PC-3 (cell line): Measurements from ENCODE around the gene CACUL1. TPM values are rescaled to one million over a fixed set of nuclear protein-coding genes. Genes with fewer than 3 reads are reported as not detected.

Source experiments
- ATAC-seq: fragments of 200-7000 bp; cut with Tn5 transposase; 2 replicates; pipeline ENCODE4 v1.9.1; 2020; ENCODE audit warnings: mild to moderate bottlenecking, moderate library complexity
- BruUV-seq: library from RNA; stranded (reverse); fragments of 400-500 nt; replicated peaks from 2 replicates; lab custom pipeline; 2021; lab: Mats Ljungman, UMichigan
- CTCF ChIA-PET: fragments of 300-600 bp; sonication (Branson Sonifier 250); formaldehyde crosslinking; loops from one replicate; lab custom pipeline; 2022; ENCODE audit warnings: antibody characterized with exemption; lab: Charles Lee
- POLR2A ChIA-PET: fragments of 300-600 bp; sonication (Branson Sonifier 250); formaldehyde crosslinking; loops from one replicate; lab custom pipeline; 2022; ENCODE audit warnings: antibody characterized with exemption; ENCODE audit not compliant: unreplicated experiment; lab: Charles Lee
- DNase-seq: peaks from one replicate; pipeline ENCODE4 v3.0.0-alpha.2; 2015
- H2AFZ ChIP-seq: fragments of 300-600 bp; sonication (generic); 2 replicates; pipeline ENCODE4 v1.6.0; 2016; ENCODE audit warnings: antibody characterized with exemption, low read length
- H3F3A ChIP-seq: fragments of 300-600 bp; sonication (generic); one replicate; pipeline ENCODE4 v1.6.0; 2017; ENCODE audit warnings: antibody characterized with exemption, low read length, control low read depth, mild to moderate bottlenecking; ENCODE audit not compliant: unreplicated experiment
- H3K27ac ChIP-seq: fragments of 300-600 bp; sonication (generic); 2 replicates; pipeline ENCODE4 v1.5.1; 2016; ENCODE audit warnings: mild to moderate bottlenecking, low read length
- H3K27me3 ChIP-seq: fragments of 300-600 bp; sonication (generic); 2 replicates; pipeline ENCODE4 v1.6.1; 2016; ENCODE audit warnings: low read length, mixed read lengths
- H3K36me3 ChIP-seq: fragments of 300-600 bp; sonication (generic); 2 replicates; pipeline ENCODE4 v1.6.1; 2016; ENCODE audit warnings: low read depth, mixed run types, low read length, mixed read lengths
- H3K4me1 ChIP-seq: fragments of 300-600 bp; sonication (generic); 2 replicates; pipeline ENCODE4 v1.5.1; 2016; ENCODE audit warnings: low read length; ENCODE audit not compliant: insufficient read depth
- H3K4me2 ChIP-seq: fragments of 300-600 bp; sonication (generic); 2 replicates; pipeline ENCODE4 v1.6.0; 2016; ENCODE audit warnings: low read length
- H3K4me3 ChIP-seq: fragments of 300-600 bp; sonication (generic); 2 replicates; pipeline ENCODE4 v1.5.1; 2016; ENCODE audit warnings: mild to moderate bottlenecking, low read length, mixed read lengths
- H3K79me2 ChIP-seq: fragments of 300-600 bp; sonication (generic); 2 replicates; pipeline ENCODE4 v1.6.1; 2017; ENCODE audit warnings: low read length, mixed read lengths
- H3K9ac ChIP-seq: fragments of 300-600 bp; sonication (generic); 2 replicates; pipeline ENCODE4 v1.6.0; 2016; ENCODE audit warnings: mild to moderate bottlenecking, low read length
- H3K9me2 ChIP-seq: fragments of 300-600 bp; sonication (generic); replicated peaks from 2 replicates; pipeline ENCODE4 v1.6.1; 2016; ENCODE audit warnings: mixed run types, low read length, mixed read lengths
- H3K9me3 ChIP-seq: fragments of 300-600 bp; sonication (generic); 2 replicates; pipeline ENCODE4 v1.6.1; 2016; ENCODE audit warnings: low read length, mixed read lengths
- H4K20me1 ChIP-seq: fragments of 300-600 bp; sonication (generic); 2 replicates; pipeline ENCODE4 v1.6.1; 2016; ENCODE audit warnings: low read length, mixed read lengths
- EZH2 ChIP-seq: fragments of 300-600 bp; sonication (generic); IDR thresholded peaks from one replicate; pipeline ENCODE4 v1.6.1; 2017; ENCODE audit warnings: antibody characterized with exemption, mild to moderate bottlenecking, low read length; ENCODE audit not compliant: unreplicated experiment
- EZH2phosphoT487 ChIP-seq: fragments of 300-600 bp; sonication (generic); IDR thresholded peaks from 2 replicates; pipeline ENCODE4 v1.6.1; 2018; ENCODE audit warnings: mild to moderate bottlenecking, antibody characterized with exemption, low read length, borderline replicate concordance
- intact Hi-C: fragments of 100-400 bp; cut with micrococcal nuclease; formaldehyde crosslinking; loops from 2 replicates; pipeline ENCODE4 v1.9.0; 2023
- total RNA-seq: library from RNA; depleted of rRNA; stranded (reverse); fragments of >200 nt; gene quantifications from 2 replicates; pipeline ENCODE4 v1.2.3, GENCODE V29; 2014
- TF ChIP-seq, protein P1 (sequence below): fragments of 300-600 bp; sonication (generic); conservative IDR thresholded peaks from 2 replicates; pipeline ENCODE4 v1.5.1; 2017; ENCODE audit warnings: antibody characterized with exemption, low read depth, mild to moderate bottlenecking, low read length

The CACUL1 gene
- total RNA-seq, 1 experiment from 2014 or later = 27.6 TPM

DNA sequence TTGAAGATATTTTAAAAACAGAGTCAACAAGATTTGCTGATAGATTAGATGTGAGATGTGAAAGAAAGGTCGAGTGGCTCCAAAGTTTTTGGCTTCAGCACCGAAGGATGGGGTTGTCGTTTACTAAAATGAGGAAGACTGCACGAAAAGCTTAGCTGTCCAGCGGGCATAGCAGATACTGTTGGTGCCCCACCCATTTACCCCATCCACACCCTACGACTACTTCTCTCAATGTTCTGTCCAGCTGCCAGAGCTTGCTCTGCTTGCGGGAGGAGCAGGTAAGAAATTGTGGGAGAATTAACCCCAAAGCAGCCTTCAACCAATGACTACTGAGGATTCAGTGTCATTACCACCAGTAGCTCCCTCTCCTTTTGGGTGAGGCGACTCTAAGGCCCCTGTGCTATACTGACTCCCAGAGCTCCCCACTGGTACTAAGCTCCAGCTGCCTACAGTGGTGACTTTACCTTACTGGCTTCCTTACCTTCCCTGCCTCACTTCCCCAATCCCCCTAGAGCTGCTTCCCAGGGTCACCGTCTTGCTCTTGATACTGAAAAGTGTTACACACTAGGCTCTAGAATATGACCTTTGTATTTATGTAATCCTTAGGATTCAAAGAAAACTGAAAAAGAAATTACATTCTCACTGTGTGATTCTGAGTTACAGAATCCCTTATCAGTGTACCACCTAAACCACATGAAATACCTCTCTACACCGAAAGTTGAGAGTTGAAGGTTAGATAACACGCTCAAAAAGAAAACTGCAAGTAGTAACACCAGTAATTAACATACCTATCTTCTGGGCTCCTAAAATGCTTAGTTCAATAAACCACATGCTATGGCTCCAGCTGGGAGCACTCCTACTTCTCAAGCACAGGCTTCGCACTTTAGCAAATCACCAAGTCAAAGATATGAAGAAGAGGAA lies 22.3 kb downstream of the CACUL1 start:
- no TSS peak for BruUV-seq
- no peak for ATAC-seq
- intact Hi-C loops = no loop called here
- CTCF ChIA-PET = no interaction called here
- H3K9me2 ChIP-seq = no peaks in the 10 kb centered on the region
- H3K4me2 ChIP-seq = no peak overlapping the region
- no peak overlapping the region for H3K9ac ChIP-seq
- H3K79me2 ChIP-seq = peaks cover 77% of the 10 kb centered on the region
- H3F3A ChIP-seq = no peaks in the 10 kb centered on the region
- H3K27ac ChIP-seq = no peak overlapping the region
- no peak overlapping the region for H2AFZ ChIP-seq
- H4K20me1 ChIP-seq = peaks cover 31% of the 10 kb centered on the region
- H3K9me3 ChIP-seq = no peaks in the 10 kb centered on the region
- DNase-seq = no peak
- H3K4me1 ChIP-seq = peaks cover 13% of the 10 kb centered on the region
- POLR2A ChIA-PET = no interaction called here
- no peak overlapping the region for H3K4me3 ChIP-seq
- H3K36me3 ChIP-seq = no peaks in the 10 kb centered on the region; the same call in 1 of the 2 replicates
- TF ChIP-seq EZH2 = no peak
- TF ChIP-seq, protein P1, sequence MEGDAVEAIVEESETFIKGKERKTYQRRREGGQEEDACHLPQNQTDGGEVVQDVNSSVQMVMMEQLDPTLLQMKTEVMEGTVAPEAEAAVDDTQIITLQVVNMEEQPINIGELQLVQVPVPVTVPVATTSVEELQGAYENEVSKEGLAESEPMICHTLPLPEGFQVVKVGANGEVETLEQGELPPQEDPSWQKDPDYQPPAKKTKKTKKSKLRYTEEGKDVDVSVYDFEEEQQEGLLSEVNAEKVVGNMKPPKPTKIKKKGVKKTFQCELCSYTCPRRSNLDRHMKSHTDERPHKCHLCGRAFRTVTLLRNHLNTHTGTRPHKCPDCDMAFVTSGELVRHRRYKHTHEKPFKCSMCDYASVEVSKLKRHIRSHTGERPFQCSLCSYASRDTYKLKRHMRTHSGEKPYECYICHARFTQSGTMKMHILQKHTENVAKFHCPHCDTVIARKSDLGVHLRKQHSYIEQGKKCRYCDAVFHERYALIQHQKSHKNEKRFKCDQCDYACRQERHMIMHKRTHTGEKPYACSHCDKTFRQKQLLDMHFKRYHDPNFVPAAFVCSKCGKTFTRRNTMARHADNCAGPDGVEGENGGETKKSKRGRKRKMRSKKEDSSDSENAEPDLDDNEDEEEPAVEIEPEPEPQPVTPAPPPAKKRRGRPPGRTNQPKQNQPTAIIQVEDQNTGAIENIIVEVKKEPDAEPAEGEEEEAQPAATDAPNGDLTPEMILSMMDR = no peak
- TF ChIP-seq EZH2phosphoT487 = no peak
- no peaks in the 10 kb centered on the region for H3K27me3 ChIP-seq

DNA sequence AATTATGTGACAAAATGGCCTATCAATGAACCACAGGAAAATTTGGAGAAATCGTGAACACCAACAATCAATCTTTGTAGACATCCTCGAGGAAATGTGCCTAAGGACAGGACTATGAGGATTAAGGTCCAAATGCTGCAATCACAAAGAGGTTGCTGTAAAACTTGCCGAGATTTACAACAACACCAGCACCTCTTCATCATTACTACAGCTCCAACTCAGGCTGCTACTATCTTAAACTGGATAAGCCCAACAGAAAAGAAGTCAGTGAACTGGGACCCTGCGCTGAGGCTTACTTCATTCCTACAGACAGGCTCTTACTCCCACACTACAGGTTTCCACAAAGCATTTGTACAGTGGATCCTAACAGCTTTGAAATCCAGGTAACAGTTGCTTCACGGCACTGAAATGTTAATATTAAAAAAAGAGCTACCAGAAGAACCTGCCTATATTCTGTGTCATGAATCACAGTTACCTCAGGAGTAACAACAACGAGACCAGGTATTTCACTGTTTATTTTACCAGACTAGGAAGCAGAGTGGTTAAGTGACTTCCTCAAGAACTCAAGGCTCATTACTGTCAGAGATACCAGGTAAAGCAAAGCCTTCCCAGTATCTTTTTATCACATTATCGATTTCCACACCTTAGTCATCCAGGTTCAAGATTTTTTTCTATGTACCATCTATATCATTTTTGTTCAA lies 23.9 kb downstream of the CACUL1 start:
- Histone ChIP-seq H3K4me2 (0 out of 2 replicates have a peak overlapping the region, but pooled peaks have one; percentile 22), H3K27ac (no peak overlapping the region), H2AFZ (no peak overlapping the region), H3K9me2 (no peaks in the 10 kb centered on the region), H4K20me1 (peaks cover 34% of the 10 kb centered on the region), H3K36me3 (no peaks in the 10 kb centered on the region; the same call in 1 of the 2 replicates), H3K79me2 (peaks cover 63% of the 10 kb centered on the region), H3K9ac (no peak overlapping the region), H3K27me3 (no peaks in the 10 kb centered on the region), H3K9me3 (no peaks in the 10 kb centered on the region), H3F3A (no peaks in the 10 kb centered on the region), H3K4me1 (peaks cover 19% of the 10 kb centered on the region), H3K4me3 (no peak overlapping the region)
- CTCF ChIA-PET = no interaction called here
- no TSS peak for BruUV-seq
- ATAC-seq (no peak), DNase-seq (peak; percentile 52)
- POLR2A ChIA-PET = no interaction called here
- intact Hi-C loops = no loop called here
- TF ChIP-seq, protein P1 = no peak
- TF ChIP-seq EZH2phosphoT487 = no peak
- TF ChIP-seq EZH2 = no peak
